ENCODE measurements around the gene PCSK2. TPM values are rescaled to one million over a fixed set of nuclear protein-coding genes. Genes with fewer than 3 reads are reported as not detected.

The PCSK2 gene
- total RNA-seq, 4 donors from 2014 or later: 0.64 to 4.1 (median 1.4) TPM; not detected in 1

- Histone ChIP-seq H3K4me1 (no peaks in the 10 kb centered on the region), H3K27ac (no peak overlapping the region), H3K36me3 (no peaks in the 10 kb centered on the region), H3K9me3 (no peaks in the 10 kb centered on the region), H3K4me3 (no peak overlapping the region), H3K27me3 (no peaks in the 10 kb centered on the region)
- no peak for TF ChIP-seq EP300 (IDR thresholded peaks at IDR 0.05; ENCODE audit: low read depth)
- TF ChIP-seq CTCF (IDR thresholded peaks at IDR 0.05): no peak
- no peak for TF ChIP-seq POLR2AphosphoS5 (IDR thresholded peaks at IDR 0.05)
- TF ChIP-seq POLR2A (IDR thresholded peaks at IDR 0.05): no peak
- DNase-seq: no peak
- intact Hi-C loops (cut with DNase I; ENCODE audit: low total_unique reads) (no loop called here), in situ Hi-C loops (cut with MboI; ENCODE audit: low pct_ligation_motif_present in 1 of 4, low pct_unique_long_range_greater_than_20kb in 1 of 4, low sequenced_read_pairs in 3 of 4) (no loop called here)
- WGBS, 2 donors (ENCODE audit: low coverage in 1 of 2): 58 to 71% methylated on average over 11 to 13 of the region's 13 CpGs
These were observed 117.0 kb downstream of the PCSK2 start for GRCh38 chr20:17343656-17344452.

DNA sequence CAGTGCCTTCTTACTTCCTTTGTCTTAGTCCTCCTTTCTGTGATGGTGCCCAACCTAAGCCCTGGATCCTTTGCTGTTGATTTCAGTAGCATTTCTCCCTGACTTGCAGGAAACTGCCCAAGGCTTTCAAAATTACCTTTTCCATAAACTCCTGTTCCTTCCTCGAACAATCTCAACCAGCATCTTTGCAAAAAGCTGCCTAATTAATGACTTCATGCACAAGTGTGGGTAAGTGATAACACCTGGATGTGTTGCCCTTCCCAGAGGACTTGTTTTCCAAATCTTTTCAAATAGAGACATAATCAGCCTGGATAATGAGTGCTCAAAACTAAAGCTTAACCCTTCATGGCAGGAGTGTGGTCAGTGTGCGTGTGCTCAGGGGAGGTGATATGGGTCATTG lies 118.0 kb downstream of the PCSK2 start:
- in situ Hi-C loops (cut with MboI; ENCODE audit: low pct_ligation_motif_present in 1 of 4, low pct_unique_long_range_greater_than_20kb in 1 of 4, low sequenced_read_pairs in 3 of 4) (no loop called here), intact Hi-C loops (cut with DNase I; ENCODE audit: low total_unique reads) (no loop called here)
- TF ChIP-seq EP300 (IDR thresholded peaks at IDR 0.05; ENCODE audit: low read depth): no peak
- TF ChIP-seq POLR2A (IDR thresholded peaks at IDR 0.05): no peak
- TF ChIP-seq CTCF (IDR thresholded peaks at IDR 0.05): no peak
- TF ChIP-seq POLR2AphosphoS5 (IDR thresholded peaks at IDR 0.05): no peak
- Histone ChIP-seq H3K4me1 (no peaks in the 10 kb centered on the region), H3K4me3 (no peak overlapping the region), H3K27me3 (no peaks in the 10 kb centered on the region), H3K27ac (no peak overlapping the region), H3K36me3 (no peaks in the 10 kb centered on the region), H3K9me3 (no peaks in the 10 kb centered on the region)
- no peak for DNase-seq
- WGBS, 2 donors (ENCODE audit: low coverage in 1 of 2): 61% methylated on average over 2 of the region's 2 CpGs; no CpG with 5 or more reads in 1 of the 2 donors

DNA sequence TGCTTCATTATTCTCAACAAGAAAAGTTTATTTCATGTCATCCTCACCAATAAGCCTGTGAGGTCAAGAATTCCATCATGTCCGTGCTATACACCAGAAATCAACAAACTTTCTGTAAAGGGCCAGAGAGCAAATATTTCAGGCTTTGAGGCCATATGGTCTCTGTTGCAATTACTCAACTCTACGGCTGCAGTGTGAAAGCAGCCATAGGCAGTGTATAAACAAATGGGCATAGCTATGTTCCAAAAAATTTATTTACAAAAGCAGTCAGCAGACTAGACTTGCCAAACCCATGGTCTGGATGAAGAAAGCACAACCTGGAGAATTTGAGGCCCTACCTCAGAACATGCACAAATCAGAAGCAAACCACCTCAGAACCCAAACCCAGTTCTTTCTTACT lies 118.5 kb downstream of the PCSK2 start:
- TF ChIP-seq EP300 (IDR thresholded peaks at IDR 0.05; ENCODE audit: low read depth) (no peak), CTCF (IDR thresholded peaks at IDR 0.05) (no peak), POLR2AphosphoS5 (IDR thresholded peaks at IDR 0.05) (no peak), POLR2A (IDR thresholded peaks at IDR 0.05) (no peak)
- intact Hi-C loops (cut with DNase I; ENCODE audit: low total_unique reads) (no loop called here), in situ Hi-C loops (cut with MboI; ENCODE audit: low pct_ligation_motif_present in 1 of 4, low pct_unique_long_range_greater_than_20kb in 1 of 4, low sequenced_read_pairs in 3 of 4) (no loop called here)
- H3K27me3 ChIP-seq: no peaks in the 10 kb centered on the region
- no peak overlapping the region for H3K27ac ChIP-seq
- H3K4me1 ChIP-seq: no peaks in the 10 kb centered on the region
- WGBS, 2 donors (ENCODE audit: low coverage in 1 of 2): 40 to 49% methylated on average over 2 of the region's 2 CpGs
- no peak overlapping the region for H3K4me3 ChIP-seq
- no peaks in the 10 kb centered on the region for H3K36me3 ChIP-seq
- no peaks in the 10 kb centered on the region for H3K9me3 ChIP-seq
- no peak for DNase-seq

GRCh38 chr20:17350321-17350720 lies 123.5 kb downstream of the PCSK2 start:
- in situ Hi-C loops (cut with MboI; ENCODE audit: low pct_ligation_motif_present in 1 of 4, low pct_unique_long_range_greater_than_20kb in 1 of 4, low sequenced_read_pairs in 3 of 4) (loop anchor here in 1 of 4 donors (25.0 kb wide), 1 partner anchor 88 kb away; no protein-coding TSS in a partner anchor), intact Hi-C loops (cut with DNase I; ENCODE audit: low total_unique reads) (no loop called here)
- no peaks in the 10 kb centered on the region for H3K4me1 ChIP-seq
- no peak overlapping the region for H3K4me3 ChIP-seq
- TF ChIP-seq CTCF (IDR thresholded peaks at IDR 0.05) (no peak), POLR2AphosphoS5 (IDR thresholded peaks at IDR 0.05) (no peak), POLR2A (IDR thresholded peaks at IDR 0.05) (no peak), EP300 (IDR thresholded peaks at IDR 0.05; ENCODE audit: low read depth) (no peak)
- no peaks in the 10 kb centered on the region for H3K9me3 ChIP-seq
- H3K27me3 ChIP-seq: no peaks in the 10 kb centered on the region
- H3K27ac ChIP-seq: no peak overlapping the region
- 61 to 71% methylated on average over 1 to 3 of the region's 3 CpGs for WGBS, 2 donors (ENCODE audit: low coverage in 1 of 2)
- no peaks in the 10 kb centered on the region for H3K36me3 ChIP-seq
- no peak for DNase-seq

Measured in transverse colon (tissue), 4 donors.